IgD-negative memory B cell (primary cell): ENCODE measurements around the gene VGLL2. TPM values are rescaled to one million over a fixed set of nuclear protein-coding genes. Genes with fewer than 3 reads are reported as not detected.

Experiments
- H3K27ac Mint-ChIP-seq, 3 donors: one replicate each; pipeline ENCODE4 v1.8.0; 2020 to 2022; ENCODE audit warnings: mild to moderate bottlenecking in 3 of 3, mixed read lengths in 3 of 3, moderate library complexity in 1 of 3
- H3K27me3 Mint-ChIP-seq: one replicate; pipeline ENCODE4 v1.8.0; 2021; ENCODE audit warnings: mixed read lengths
- H3K36me3 Mint-ChIP-seq: one replicate; pipeline ENCODE4 v1.8.0; 2020; ENCODE audit warnings: mild to moderate bottlenecking, mixed read lengths
- H3K4me1 Mint-ChIP-seq, 3 donors: one replicate each; pipeline ENCODE4 v1.8.0; 2020 to 2022; ENCODE audit warnings: mixed read lengths in 3 of 3, mild to moderate bottlenecking in 1 of 3
- H3K4me3 Mint-ChIP-seq, 4 donors: one replicate each; pipeline ENCODE4 v1.8.0; 2020 to 2022; ENCODE audit warnings: mild to moderate bottlenecking in 4 of 4, mixed read lengths in 4 of 4, moderate library complexity in 3 of 4
- H3K9me3 Mint-ChIP-seq, 3 donors: one replicate each; pipeline ENCODE4 v1.8.0; 2020 to 2021; ENCODE audit warnings: mixed read lengths in 3 of 3, mild to moderate bottlenecking in 1 of 3
- polyA plus RNA-seq: library from polyadenylated mRNA; unstranded; fragments of 300-500 nt; fragmentation: Illumina TruSeq; gene quantifications from one replicate; pipeline ENCODE4 v1.2.3, GENCODE V29; 2021

Gene VGLL2
- polyA plus RNA-seq, 1 donor from 2014 or later: not detected

DNA sequence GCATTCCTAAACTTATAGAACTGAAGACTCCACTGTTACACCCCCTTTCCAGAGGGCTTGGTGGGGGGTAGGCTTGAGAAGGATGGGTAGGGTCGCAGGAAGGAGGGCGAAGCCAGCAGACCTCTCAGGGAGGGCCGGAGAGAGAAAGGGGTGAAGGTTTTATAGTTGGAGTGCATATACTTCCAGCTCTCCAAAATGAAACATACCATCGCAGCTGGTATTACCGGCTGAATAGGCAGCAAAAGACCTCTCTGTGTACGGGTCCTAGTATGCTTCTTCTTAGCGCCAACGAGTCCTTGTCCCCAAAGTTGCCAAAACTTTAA is 1.0 kb upstream of the VGLL2 start:
- Mint-ChIP-seq H3K27ac (no peak overlapping the region), H3K4me1 (peaks cover 4 to 10% (median 7%) of the 10 kb centered on the region in 3 donors), H3K9me3 (no peaks in the 10 kb centered on the region), H3K36me3 (no peaks in the 10 kb centered on the region), H3K4me3 (peak overlapping the region in 2 of 4 donors; percentile 75 to 86), H3K27me3 (peaks cover 59% of the 10 kb centered on the region)

DNA sequence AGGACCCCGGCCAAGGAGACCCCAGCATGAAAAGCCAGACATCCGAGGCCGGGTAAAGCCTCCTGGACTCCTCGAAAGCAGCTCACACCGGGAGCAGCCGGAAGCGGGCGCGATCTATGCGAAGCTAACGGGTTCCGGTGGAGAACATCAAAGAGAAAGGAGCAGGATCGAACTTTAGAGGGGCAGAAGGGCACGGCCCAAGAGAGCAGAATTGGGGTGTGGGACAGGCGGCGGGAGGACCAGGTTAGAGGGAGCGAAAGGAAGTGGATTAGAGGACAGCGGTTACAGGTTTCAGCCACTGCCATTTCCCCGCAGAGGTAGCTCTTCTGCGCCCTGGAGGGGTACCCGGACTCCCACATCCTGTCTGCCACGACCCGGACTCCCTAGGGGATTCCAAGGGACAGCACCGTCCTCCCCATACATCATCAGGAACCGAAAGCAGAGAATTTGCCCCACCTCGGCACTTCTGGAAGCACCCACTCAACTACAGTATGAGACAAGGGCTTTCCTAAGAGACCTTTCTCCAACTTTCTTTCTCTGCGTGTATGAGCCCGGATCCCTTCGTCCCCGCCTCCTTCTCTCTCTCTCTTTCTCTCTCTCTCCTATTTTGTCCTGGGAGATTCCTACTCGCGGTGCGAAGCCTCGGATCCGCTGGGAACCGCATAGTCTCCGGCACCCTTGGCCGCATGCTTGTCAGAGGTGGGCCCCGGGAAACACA is 507 bp upstream of the VGLL2 start:
- H3K9me3 Mint-ChIP-seq: no peaks in the 10 kb centered on the region
- H3K4me3 Mint-ChIP-seq: peak overlapping the region in 3 of 4 donors; percentile 58 to 86 (median 75)
- H3K36me3 Mint-ChIP-seq: no peaks in the 10 kb centered on the region
- H3K27me3 Mint-ChIP-seq: peaks cover 61% of the 10 kb centered on the region
- peaks cover 4 to 12% (median 7%) of the 10 kb centered on the region in 3 donors for H3K4me1 Mint-ChIP-seq
- no peak overlapping the region for H3K27ac Mint-ChIP-seq

- H3K9me3 Mint-ChIP-seq: no peaks in the 10 kb centered on the region
- H3K4me3 Mint-ChIP-seq: peak overlapping the region in 3 of 4 donors; percentile 34 to 74 (median 72)
- peaks cover 4 to 13% (median 7%) of the 10 kb centered on the region in 3 donors for H3K4me1 Mint-ChIP-seq
- peaks cover 66% of the 10 kb centered on the region for H3K27me3 Mint-ChIP-seq
- no peak overlapping the region for H3K27ac Mint-ChIP-seq
- no peaks in the 10 kb centered on the region for H3K36me3 Mint-ChIP-seq
These were observed 1.1 kb downstream of the VGLL2 start for GRCh38 chr6:117266257-117267053.

GRCh38 chr6:117267054-117267347 is 1.6 kb downstream of the VGLL2 start:
- Mint-ChIP-seq H3K4me3 (no peak overlapping the region), H3K27me3 (peaks cover 64% of the 10 kb centered on the region), H3K9me3 (no peaks in the 10 kb centered on the region), H3K4me1 (peaks cover 4 to 13% (median 7%) of the 10 kb centered on the region in 3 donors), H3K36me3 (no peaks in the 10 kb centered on the region), H3K27ac (no peak overlapping the region)

GRCh38 chr6:117267766-117268534 is 2.6 kb downstream of the VGLL2 start:
- H3K36me3 Mint-ChIP-seq: no peaks in the 10 kb centered on the region
- H3K4me3 Mint-ChIP-seq: no peak overlapping the region
- no peak overlapping the region for H3K27ac Mint-ChIP-seq
- H3K9me3 Mint-ChIP-seq: no peaks in the 10 kb centered on the region
- peaks cover 4 to 13% (median 7%) of the 10 kb centered on the region in 3 donors for H3K4me1 Mint-ChIP-seq
- peaks cover 68% of the 10 kb centered on the region for H3K27me3 Mint-ChIP-seq

DNA sequence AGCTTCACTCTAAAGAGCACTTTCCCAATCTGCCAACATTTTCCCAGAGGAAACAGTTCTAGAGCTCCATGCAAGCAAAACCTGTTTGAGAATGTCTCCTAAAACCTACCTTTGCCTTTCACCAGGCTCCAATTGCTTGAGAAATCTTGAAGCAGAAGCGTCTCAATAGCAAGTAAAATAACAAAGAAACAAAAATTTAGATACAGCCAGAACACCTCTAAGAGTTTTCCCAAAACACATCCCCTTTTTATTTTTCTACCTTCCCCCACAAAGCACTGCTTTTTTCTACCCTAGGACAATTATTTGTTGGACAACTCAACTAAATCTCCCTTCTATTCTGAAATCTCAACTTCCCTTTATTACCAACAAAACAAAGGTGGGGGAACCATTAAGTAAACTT is 3.6 kb downstream of the VGLL2 start:
- H3K36me3 Mint-ChIP-seq: no peaks in the 10 kb centered on the region

DNA sequence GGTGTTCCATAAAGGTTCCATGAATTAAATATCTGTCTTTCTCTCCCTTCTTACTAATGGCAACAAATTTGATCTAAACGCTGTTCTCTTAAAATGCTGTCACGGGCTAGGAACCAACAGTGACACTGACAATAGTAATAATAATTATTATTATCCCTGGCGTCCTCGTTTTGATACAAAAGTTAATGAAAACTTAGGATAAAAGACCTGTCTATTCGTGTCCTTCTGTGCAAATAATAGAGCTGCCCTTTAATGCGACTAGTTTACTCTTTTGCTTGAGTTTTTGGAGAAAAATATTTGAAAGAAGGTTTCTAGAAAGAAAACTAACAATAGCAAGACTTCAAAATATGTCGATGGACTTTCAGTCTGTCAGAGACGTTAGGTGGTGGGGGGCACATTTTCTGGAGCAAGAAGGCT is 4.3 kb downstream of the VGLL2 start:
- H3K27me3 Mint-ChIP-seq: peaks cover 58% of the 10 kb centered on the region

More for the DNA sequence above, 3.6 kb downstream of the VGLL2 start:
- Mint-ChIP-seq H3K4me1 (peaks cover 6 to 13% (median 7%) of the 10 kb centered on the region in 3 donors), H3K9me3 (no peaks in the 10 kb centered on the region), H3K27ac (no peak overlapping the region), H3K27me3 (peaks cover 65% of the 10 kb centered on the region), H3K4me3 (no peak overlapping the region)

DNA sequence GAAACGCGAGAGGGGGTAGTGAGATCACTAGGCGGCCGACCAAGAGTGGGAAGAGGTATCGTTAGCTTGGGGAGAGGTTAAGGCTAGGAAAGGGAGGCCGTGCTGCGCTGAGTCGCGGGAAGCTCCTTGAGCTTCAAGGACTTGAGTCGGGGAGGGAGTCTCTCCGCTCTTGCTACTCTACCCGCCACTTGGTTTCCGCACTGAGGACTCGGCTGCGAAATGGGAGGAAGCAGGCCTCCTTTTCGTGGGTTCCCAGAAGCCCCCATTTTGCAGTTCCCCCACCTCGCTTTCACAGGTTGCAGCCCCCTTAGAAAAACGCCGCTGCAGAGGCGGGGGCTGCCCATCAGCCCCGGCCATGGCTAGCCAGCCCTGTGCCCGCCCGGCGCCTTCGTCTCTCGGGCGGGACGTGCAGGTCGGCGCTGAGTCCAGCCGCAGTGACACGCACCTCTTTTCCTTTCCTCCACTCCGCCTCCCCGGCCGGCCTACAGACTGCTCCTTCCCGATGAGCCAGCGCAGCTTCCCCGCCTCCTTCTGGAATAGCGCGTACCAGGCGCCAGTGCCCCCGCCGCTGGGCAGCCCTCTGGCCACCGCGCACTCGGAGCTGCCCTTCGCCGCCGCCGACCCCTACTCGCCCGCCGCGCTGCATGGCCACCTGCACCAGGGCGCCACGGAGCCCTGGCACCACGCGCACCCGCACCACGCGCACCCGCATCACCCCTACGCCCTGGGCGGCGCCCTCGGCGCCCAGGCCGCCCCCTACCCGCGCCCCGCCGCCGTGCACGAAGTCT is 4.9 kb downstream of the VGLL2 start:
- H3K4me3 Mint-ChIP-seq: peak overlapping the region in 2 of 4 donors; percentile 32 to 59
- peak overlapping the region in 1 of 3 donors; percentile 75 for H3K27ac Mint-ChIP-seq
- H3K9me3 Mint-ChIP-seq: no peaks in the 10 kb centered on the region
- H3K27me3 Mint-ChIP-seq: peaks cover 54% of the 10 kb centered on the region
- no peaks in the 10 kb centered on the region for H3K36me3 Mint-ChIP-seq
- H3K4me1 Mint-ChIP-seq: peaks cover 3 to 7% (median 4%) of the 10 kb centered on the region in 3 donors

More for the DNA sequence above, 4.3 kb downstream of the VGLL2 start:
- Mint-ChIP-seq H3K27ac (peak overlapping the region in 1 of 3 donors; percentile 75), H3K9me3 (no peaks in the 10 kb centered on the region), H3K4me1 (peaks cover 3 to 8% (median 7%) of the 10 kb centered on the region in 3 donors), H3K36me3 (no peaks in the 10 kb centered on the region), H3K4me3 (peak overlapping the region in 1 of 4 donors; percentile 59)

DNA sequence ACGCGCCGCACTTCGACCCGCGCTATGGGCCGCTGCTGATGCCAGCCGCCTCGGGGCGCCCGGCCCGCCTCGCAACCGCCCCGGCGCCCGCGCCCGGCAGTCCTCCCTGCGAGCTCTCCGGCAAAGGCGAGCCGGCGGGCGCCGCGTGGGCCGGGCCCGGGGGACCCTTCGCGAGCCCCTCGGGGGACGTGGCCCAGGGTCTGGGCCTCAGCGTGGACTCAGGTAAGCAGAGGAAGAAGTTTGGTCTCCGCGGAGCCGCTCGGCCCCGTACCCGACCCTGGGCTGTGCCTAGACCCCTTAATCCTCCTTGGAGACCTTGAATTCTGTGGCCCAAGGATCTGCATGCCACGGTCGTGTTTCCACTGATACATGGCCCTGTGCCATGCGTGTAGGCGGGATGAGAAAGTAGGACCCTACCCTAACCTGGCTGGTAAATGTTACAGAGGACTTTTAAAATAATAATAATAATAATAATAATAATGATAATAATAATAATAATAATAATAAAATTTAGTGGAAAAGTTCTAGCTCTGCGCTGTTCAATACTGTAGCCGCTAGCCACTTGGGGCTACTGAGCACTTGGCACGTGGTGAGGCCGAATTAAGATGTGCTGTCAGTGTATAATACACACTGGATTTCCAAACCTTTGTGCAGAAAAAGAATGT is 5.6 kb downstream of the VGLL2 start:
- peaks cover 57% of the 10 kb centered on the region for H3K27me3 Mint-ChIP-seq
- peaks cover 3 to 7% (median 4%) of the 10 kb centered on the region in 3 donors for H3K4me1 Mint-ChIP-seq
- no peak overlapping the region for H3K27ac Mint-ChIP-seq
- H3K36me3 Mint-ChIP-seq: no peaks in the 10 kb centered on the region
- no peak overlapping the region for H3K4me3 Mint-ChIP-seq
- no peaks in the 10 kb centered on the region for H3K9me3 Mint-ChIP-seq

GRCh38 chr6:117272032-117272866 is 6.9 kb downstream of the VGLL2 start:
- H3K27ac Mint-ChIP-seq: no peak overlapping the region
- peak overlapping the region in 1 of 4 donors; percentile 3 for H3K4me3 Mint-ChIP-seq
- no peaks in the 10 kb centered on the region for H3K9me3 Mint-ChIP-seq
- H3K27me3 Mint-ChIP-seq: peaks cover 48% of the 10 kb centered on the region
- no peaks in the 10 kb centered on the region for H3K36me3 Mint-ChIP-seq
- peaks cover under 1 to 3% (median 1%) of the 10 kb centered on the region in 3 donors for H3K4me1 Mint-ChIP-seq

DNA sequence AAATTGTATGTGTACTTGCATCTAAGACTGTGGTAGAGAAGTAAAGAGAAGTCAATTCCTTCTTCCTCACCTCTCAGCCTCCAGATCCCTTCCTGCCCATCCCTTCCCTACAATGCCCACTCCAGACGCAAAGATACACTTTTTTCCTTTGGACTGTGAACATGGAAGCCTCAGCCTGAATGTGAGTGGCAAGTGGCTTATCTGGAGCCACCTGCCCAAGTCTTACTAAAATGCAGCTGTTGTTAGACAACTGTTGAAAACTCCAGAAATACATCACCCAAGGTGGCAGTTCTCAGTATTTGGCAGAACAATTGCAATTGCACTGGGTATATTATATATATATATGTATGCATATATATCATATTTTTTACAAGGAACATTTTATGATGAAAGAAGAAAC is 7.5 kb downstream of the VGLL2 start:
- Mint-ChIP-seq H3K4me1 (peaks cover 0 to 3% (median 1%) of the 10 kb centered on the region in 3 donors), H3K27me3 (peaks cover 43% of the 10 kb centered on the region), H3K9me3 (no peaks in the 10 kb centered on the region)

DNA sequence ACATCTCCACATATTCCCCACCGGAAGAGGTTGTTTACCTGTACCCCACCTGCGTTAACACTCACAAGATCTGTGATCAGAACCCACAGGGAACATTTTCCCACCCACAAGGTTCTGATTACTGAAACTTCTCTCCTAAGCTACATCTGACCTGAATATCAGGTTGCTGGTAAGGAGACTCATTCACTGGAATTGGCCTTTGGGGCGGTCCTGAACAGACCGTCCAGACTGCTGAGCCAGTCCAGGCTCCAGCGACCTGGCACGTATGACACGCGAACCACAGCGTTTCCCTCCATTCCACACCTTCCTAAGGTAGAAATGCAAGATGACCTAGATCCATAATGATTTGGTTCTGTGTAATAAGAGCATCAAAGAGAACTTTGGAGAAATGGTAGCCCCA is 9.8 kb downstream of the VGLL2 start:
- Mint-ChIP-seq H3K27ac (no peak overlapping the region), H3K36me3 (no peaks in the 10 kb centered on the region), H3K4me3 (no peak overlapping the region), H3K9me3 (no peaks in the 10 kb centered on the region), H3K27me3 (peaks cover 32% of the 10 kb centered on the region), H3K4me1 (peaks cover 0 to 1% (median 0%) of the 10 kb centered on the region in 3 donors)

More for the DNA sequence above, 7.5 kb downstream of the VGLL2 start:
- Mint-ChIP-seq H3K27ac (no peak overlapping the region), H3K4me3 (no peak overlapping the region), H3K36me3 (no peaks in the 10 kb centered on the region)

- Mint-ChIP-seq H3K4me3 (no peak overlapping the region), H3K9me3 (no peaks in the 10 kb centered on the region), H3K27me3 (peaks cover 32% of the 10 kb centered on the region), H3K36me3 (no peaks in the 10 kb centered on the region), H3K27ac (no peak overlapping the region), H3K4me1 (peaks cover 0 to 1% (median 0%) of the 10 kb centered on the region in 3 donors)
These were observed 10.4 kb downstream of the VGLL2 start for GRCh38 chr6:117275711-117276110.
